DMS153 (cell line): ENCODE data around the gene IGFBP4.
"Not testable (repeated sequence)": the region's sequence is repeated elsewhere in the genome, so short reads cannot be mapped to it uniquely, and the experiment has no call there.

Source experiments
- DNase-seq: peaks from one replicate; lab custom pipeline; 2025; lab: John Stamatoyannopoulos, UW

Gene IGFBP4

DNA sequence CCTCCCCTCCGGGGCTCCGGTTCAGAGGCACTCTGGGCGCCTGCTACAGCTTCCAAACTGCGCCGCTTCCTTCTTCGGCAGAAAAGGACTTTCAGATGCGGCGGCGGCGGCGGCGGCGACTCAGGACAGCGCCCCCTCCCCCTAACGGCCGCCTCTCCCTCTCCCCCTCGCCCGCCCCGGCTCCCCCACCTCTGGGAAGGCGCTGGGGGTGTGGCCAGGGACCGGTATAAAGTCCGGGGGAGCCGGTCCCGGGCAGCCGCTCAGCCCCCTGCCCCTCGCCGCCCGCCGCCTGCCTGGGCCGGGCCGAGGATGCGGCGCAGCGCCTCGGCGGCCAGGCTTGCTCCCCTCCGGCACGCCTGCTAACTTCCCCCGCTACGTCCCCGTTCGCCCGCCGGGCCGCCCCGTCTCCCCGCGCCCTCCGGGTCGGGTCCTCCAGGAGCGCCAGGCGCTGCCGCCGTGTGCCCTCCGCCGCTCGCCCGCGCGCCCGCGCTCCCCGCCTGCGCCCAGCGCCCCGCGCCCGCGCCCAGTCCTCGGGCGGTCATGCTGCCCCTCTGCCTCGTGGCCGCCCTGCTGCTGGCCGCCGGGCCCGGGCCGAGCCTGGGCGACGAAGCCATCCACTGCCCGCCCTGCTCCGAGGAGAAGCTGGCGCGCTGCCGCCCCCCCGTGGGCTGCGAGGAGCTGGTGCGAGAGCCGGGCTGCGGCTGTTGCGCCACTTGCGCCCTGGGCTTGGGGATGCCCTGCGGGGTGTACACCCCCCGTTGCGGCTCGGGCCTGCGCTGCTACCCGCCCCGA, at the start of gene IGFBP4:
TSS of gene IGFBP4 (plus strand) at position 255 of the 792 bp plus-strand sequence. CDS start at position 541, 286 bp downstream.
- DNase-seq: no peak

DNA sequence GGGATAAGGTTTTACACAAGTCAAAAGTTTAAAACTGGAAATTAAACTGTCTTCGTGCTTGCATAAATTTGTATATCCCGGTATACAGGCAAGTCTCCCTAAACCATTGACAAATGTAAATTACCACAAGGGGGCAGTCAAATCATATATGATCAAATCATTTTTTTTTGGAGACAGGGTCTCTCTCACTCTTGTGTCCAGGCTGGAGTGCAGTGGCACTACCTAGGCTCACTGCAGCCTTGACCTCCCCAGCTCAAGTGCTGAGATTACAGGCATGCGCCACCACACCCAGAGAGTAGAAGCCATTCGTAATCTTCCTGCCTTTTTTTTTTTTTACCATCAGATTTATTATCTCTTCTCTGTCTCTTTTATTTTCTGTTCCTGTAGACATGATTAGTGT, 44.1 kb upstream of the IGFBP4 start:
- DNase-seq: peak; percentile 10

- DNase-seq: no peak
These were observed 40.6 kb upstream of the IGFBP4 start for GRCh38 chr17:40402668-40403067.

DNA sequence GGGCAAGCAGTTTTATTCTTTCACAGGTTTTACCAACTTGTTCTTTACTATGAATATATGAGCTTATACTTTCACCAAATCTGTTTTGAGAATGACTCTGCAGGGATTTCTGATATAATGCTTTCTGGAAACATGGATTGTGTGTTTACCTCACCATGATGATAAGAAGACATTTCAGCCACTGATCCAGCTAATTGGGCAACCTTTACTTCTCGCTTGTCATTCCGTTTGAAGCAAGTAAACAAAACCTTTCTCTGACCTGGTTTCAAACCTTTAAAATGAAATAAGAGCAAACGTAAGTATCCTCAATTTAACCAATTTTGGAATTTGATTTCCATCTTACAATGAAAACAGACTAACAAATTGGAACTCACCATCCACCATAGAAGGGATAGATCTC, 39.2 kb upstream of the IGFBP4 start:
- DNase-seq: no peak

GRCh38 chr17:40407460-40407859, 35.8 kb upstream of the IGFBP4 start:
- no peak for DNase-seq

DNA sequence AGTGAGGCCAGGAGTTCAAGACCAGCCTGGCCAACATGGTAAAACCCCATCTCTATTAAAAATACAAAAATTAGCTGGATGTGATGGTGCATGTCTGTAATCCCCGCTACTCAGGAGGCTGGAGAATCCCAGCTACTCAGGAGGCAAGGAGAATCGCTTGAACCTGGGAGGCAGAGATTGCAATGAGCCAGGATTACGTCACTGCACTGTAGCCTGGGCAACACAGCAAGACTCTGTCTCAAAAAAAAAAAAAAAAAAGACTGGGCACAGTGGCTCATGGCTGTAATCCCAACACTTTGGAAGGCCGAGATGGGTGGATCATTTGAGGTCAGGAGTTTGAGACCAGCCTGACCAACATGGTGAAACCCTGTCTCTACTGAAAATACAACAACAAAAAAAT, 33.7 kb upstream of the IGFBP4 start:
- DNase-seq: not testable (repeated sequence)

DNA sequence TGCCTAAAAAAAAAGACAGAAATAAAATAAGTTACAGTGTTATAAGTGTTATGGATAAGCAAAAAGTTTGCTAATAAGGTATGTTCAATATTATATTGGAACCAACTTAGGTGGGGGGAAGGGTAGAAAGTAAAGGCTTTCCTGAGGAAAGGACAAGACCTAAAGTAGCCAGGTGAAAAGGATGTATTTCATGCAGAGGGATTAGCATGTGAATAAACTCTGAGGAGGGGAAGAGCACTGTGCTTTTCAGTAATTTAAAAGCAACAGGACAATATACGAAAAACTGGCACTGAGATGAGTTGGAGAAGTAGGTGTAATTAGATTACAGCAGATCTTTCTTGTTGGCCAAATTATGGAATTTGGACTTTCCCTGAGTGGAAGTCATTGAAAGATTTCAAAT, 33.2 kb upstream of the IGFBP4 start:
- DNase-seq: no peak

DNA sequence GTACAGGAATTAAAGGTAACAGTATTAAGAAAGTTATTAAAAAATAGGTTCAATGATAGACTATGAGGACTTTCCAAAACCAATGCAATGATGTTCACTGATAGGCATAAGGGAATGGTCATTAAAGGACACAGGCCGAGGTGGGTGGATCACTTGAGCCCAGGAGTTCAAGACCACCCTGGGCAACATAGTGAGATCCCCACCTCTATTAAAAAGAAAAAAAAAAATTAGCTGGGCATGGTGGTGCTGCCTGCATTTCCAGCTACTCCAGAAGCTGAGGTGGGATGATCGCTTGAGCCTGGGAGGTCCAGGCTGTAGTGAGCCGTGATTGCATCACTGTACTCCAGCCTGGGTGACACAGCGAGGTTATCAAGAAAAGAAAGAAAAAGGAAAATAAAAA, 31.4 kb upstream of the IGFBP4 start:
- DNase-seq: no peak

DNA sequence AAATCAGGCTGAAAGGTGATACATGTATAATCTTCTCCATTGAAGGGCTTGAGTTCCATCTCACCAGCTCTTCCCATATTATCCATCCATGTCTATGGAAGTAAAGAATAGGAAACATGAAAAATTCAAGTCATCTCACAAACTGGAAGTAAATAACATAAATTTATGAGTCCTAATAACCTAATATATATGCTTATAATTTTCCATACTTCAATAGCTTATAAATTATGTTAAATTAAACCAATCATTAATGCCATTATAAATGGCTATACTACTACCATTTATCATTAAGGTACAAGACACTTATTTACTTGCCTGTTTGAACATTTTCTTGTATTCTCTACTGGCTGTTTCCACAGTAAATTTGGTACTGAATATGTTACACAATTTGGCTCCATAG, 30.4 kb upstream of the IGFBP4 start:
- DNase-seq: no peak

DNA sequence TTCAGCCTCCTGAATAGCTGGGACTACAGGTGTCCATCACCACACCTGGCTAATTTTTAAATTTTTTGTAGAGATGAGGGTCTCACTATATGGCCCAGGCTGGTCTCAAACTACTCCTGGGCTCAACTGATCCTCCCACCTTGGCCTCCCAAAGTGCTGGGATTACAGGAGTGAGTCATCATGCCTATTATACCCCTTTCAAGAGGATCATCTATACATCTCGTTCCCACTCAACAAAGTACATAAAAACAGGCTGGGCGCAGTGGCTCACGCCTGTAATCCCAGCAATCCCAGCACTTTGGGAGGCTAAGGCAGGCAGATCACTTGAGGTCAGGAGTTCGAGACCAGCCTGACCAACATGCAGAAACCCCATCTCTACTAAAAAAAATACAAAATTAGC, 28.9 kb upstream of the IGFBP4 start:
- DNase-seq: not testable (repeated sequence)

- no peak for DNase-seq
These were observed 27.9 kb upstream of the IGFBP4 start for GRCh38 chr17:40415390-40415789.

- DNase-seq: no peak
These were observed 26.6 kb upstream of the IGFBP4 start for GRCh38 chr17:40416671-40417070.

DNA sequence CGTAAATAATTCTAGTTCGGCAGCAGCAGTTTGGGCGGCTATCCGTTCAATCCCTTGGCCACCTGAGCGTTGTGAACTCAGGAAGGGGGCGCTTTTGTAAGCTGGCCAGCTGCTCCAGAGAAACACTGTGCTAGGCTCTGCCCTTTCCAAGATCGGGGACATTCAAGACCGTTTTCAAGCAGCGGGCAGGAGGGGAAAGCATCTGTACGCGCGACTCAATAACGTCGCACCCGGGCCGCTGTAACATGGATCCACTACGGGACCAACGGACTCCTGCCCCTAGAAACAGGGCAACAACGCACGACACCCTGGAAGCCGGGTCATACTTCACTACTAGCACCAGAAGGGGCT, 26.0 kb upstream of the IGFBP4 start:
- no peak for DNase-seq

DNA sequence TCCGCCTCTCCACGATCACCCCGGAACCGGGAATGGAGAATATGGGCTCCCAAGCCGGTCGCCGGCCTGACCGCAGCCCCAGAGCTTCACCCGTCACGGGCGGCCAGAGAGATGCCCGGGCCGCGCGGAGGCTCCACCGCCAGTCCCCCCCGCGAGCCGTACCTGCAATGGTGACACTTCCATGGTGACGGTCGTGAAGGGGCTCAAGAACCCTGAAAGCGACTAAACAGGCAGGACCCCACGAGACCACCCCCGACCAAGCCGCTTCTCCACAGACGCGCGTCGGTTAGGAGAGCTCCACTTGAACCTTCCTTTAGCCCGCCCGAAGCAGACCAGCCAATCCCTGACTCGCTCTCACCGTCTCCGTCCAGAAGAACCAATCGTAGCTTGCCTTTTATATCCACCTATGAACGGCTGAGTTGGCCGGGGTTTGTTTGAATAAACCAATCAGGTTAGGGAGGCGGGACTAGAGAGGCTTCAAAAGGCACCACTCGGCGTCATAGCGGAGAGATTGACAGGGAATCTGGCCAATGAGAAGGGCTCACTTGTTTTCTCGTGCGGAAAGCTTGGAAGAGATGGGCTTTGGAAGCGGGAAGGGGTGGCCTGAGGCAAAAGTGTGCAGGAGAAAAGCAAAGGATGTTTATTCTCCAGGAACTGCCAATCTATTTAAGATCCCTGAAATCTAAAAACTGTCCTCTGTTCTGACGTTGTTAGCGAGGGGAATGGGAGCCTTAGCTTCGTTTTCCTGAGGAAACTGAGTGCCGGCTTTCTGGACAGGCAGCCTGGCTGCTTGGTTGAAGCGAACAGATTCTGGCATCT, 25.4 kb upstream of the IGFBP4 start, which contains the start of gene TOP2A:
TSS of gene TOP2A (minus strand) at position 288 of the 819 bp plus-strand sequence. CDS start at position 183, 105 bp downstream.
- peak; percentile 99 for DNase-seq

- DNase-seq: no peak
These were observed 24.9 kb upstream of the IGFBP4 start for GRCh38 chr17:40418428-40418706.

DNA sequence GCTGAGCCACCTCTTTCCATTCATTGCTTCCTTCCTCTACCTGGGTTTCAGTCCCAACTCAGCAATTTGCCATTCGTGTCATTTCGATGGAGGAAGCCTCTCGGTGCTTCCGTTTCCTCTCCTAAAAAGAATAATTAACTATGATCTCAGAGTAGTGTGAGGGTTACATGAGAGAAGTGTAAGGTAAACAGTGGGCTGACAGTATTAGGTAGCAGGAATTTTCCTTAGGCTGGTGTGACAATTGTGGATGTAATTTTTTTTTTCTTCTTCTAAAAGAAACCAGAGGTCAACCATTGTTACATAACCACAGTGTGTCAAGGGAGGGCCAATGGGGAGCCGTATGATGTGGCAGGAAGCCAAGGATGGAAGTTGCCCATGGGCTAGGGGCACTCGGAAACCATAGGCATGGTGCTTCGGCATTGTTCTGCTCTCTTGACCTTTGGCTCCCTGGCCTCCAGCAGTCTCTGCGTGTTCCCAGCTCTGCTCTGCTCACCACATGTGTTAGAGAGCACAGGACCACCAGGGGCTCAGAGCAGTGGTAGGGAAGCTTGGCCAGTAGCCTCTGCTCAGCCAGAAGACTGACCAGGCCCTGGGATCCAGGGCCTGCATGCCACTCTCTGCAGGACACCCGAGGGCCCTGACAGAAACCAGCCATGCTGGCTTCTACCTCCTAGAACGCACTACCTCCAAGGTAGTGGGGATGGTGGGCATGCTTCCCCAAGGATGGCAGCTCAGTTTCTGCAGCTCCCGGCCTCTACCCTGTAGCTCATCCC, 23.5 kb upstream of the IGFBP4 start:
- peak; percentile 72 for DNase-seq

DNA sequence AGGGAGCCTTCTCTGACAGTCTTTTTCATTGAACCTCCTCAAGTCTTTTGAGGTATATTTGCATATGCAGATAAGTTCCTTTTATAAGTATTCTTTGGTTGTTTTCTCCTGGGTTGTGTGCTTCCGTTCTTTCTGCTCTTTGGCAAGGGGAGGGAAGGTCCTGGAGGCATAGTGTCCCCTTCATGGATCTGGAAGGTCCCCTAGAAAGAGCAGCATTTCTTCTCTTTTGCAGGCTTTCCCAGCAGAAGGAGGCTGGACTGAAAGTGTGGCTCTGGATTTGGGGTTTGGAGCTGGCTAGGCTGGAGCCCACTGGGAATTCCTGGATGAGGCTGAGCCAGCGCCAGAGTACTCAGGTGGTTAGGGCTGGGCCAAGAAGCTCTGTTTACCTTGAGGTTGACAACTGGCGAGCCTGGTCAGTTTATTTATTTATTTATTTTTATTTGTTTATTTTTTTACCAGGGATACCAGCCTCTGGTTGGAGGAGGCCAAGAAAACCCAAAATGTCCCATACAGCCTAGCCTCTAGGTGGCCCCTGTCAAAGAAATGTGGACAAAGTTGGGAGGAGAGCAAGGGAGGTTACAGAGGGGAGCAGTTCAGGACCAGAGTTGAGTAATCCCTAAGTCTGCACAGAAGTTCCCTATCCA, 20.1 kb upstream of the IGFBP4 start:
- no peak for DNase-seq

DNA sequence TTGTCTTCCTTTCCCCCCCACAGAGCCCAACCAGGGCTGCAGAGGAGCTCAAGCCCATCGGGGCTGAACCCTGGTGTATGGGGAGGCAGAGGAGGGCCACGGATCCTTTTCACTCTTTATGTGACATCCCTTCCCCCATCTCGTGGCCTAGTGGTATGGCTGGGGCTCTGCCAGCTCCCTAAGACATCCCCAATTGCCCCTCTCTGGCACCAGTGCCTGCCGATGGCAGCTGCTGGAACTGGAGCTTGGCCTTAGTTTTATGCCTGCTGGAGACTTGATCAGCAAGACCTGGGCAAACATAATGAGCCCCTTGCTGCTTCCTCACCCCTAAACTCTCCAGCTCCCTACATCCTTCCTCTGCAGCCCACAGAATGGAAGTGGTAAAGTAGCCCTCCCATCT, 17.5 kb upstream of the IGFBP4 start:
- no peak for DNase-seq

- DNase-seq: no peak
These were observed 16.2 kb upstream of the IGFBP4 start for GRCh38 chr17:40427002-40427491.

GRCh38 chr17:40430272-40431230, 12.7 kb upstream of the IGFBP4 start:
- DNase-seq: no peak

- no peak for DNase-seq
These were observed 12.0 kb upstream of the IGFBP4 start for GRCh38 chr17:40431231-40431602.
